ENCODE results near the gene ATG13.

ATG13 gene

DNA sequence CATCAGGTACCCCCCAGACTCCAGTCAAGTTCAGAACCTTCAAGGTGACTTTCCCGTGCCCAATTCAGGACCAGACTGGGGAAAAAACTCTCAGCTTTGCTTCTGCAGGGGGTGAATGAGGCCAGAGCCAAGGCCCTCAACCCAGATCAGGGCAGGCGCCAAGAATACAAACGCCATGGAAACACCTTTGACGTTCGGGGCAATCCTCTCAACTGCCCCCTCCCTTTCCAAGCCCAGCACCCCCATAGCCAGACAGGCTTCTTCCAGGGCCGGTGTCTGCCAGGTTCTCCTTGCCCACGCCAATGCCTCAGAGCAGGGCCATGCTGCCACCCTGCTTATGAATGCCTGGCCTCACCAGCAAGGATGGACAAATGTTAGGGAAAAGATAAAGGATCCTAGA is 77.3 kb downstream of the ATG13 start:
- no peak overlapping the region for H3K27ac ChIP-seq (replicated peaks)
- no peak for TF ChIP-seq CTCF (IDR thresholded peaks at IDR 0.05; ENCODE audit: insufficient read depth, low read length)
- TF ChIP-seq POLR2AphosphoS5 (IDR thresholded peaks at IDR 0.05; ENCODE audit: low read depth), result no peak
- TF ChIP-seq GABPA (IDR thresholded peaks at IDR 0.05; ENCODE audit: low read depth), result no peak

GRCh38 chr11:46695345-46696211 is 78.2 kb downstream of the ATG13 start:
- no peak for TF ChIP-seq REST (IDR thresholded peaks at IDR 0.05; ENCODE audit: insufficient replicate concordance, low read depth)
- no peak for TF ChIP-seq SPI1 (IDR thresholded peaks at IDR 0.05; ENCODE audit: borderline replicate concordance, low read depth)
- no peak for TF ChIP-seq CTCF (IDR thresholded peaks at IDR 0.05; ENCODE audit: insufficient read depth, low read length)
- TF ChIP-seq GABPA (IDR thresholded peaks at IDR 0.05; ENCODE audit: low read depth), result no peak
- no peak for TF ChIP-seq POLR2AphosphoS5 (IDR thresholded peaks at IDR 0.05; ENCODE audit: low read depth)

More for the DNA sequence above, 77.3 kb downstream of the ATG13 start:
- no peak for DNase-seq (ENCODE audit: low read depth in 1 of 2, low spot score in 1 of 2)
- no peaks in the 10 kb centered on the region for H3K27me3 ChIP-seq (ENCODE audit: insufficient read depth, poor library complexity, severe bottlenecking)
- no peak overlapping the region for H3K4me3 ChIP-seq (replicated peaks; ENCODE audit: insufficient read depth, low read length)

DNA sequence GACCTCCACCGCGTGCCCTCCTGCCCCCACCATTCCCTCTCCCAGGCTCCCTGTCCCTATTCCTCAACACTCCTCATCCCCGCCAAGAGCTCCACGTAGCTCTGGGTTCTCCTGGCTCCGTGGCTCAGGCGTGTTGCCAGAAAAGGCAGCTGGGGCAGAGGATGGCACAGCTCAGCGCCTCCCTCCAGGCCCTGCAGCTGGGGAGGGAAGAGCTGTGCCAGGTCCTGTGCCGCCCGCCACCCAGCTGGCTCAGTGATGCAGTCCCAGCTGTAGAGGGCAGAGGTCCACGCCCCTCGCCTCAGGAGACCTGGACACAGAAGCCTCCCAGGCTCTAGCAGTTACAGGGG is 78.8 kb downstream of the ATG13 start:
- no peak overlapping the region for H3K4me3 ChIP-seq (replicated peaks; ENCODE audit: insufficient read depth, low read length)
- no peak for DNase-seq (ENCODE audit: low read depth in 1 of 2, low spot score in 1 of 2)
- TF ChIP-seq POLR2AphosphoS5 (IDR thresholded peaks at IDR 0.05; ENCODE audit: low read depth) (no peak), CTCF (IDR thresholded peaks at IDR 0.05; ENCODE audit: insufficient read depth, low read length) (no peak), GABPA (IDR thresholded peaks at IDR 0.05; ENCODE audit: low read depth) (no peak), SPI1 (IDR thresholded peaks at IDR 0.05; ENCODE audit: borderline replicate concordance, low read depth) (no peak), REST (IDR thresholded peaks at IDR 0.05; ENCODE audit: insufficient replicate concordance, low read depth) (no peak)
- no peak overlapping the region for H3K27ac ChIP-seq (replicated peaks)
- no peaks in the 10 kb centered on the region for H3K27me3 ChIP-seq (ENCODE audit: insufficient read depth, poor library complexity, severe bottlenecking)

More at GRCh38 chr11:46695345-46696211, 78.2 kb downstream of the ATG13 start:
- DNase-seq (ENCODE audit: low read depth in 1 of 2, low spot score in 1 of 2), result no peak
- Histone ChIP-seq H3K27ac (replicated peaks) (no peak overlapping the region), H3K4me3 (replicated peaks; ENCODE audit: insufficient read depth, low read length) (no peak overlapping the region), H3K27me3 (ENCODE audit: insufficient read depth, poor library complexity, severe bottlenecking) (no peaks in the 10 kb centered on the region)
